Measurements from ENCODE around the gene NGEF. TPM values are rescaled to one million over a fixed set of nuclear protein-coding genes. Genes with fewer than 3 reads are reported as not detected.

The NGEF gene
- total RNA-seq, 2 experiments from 2014 or later: 0.48 to 0.58 TPM

DNA sequence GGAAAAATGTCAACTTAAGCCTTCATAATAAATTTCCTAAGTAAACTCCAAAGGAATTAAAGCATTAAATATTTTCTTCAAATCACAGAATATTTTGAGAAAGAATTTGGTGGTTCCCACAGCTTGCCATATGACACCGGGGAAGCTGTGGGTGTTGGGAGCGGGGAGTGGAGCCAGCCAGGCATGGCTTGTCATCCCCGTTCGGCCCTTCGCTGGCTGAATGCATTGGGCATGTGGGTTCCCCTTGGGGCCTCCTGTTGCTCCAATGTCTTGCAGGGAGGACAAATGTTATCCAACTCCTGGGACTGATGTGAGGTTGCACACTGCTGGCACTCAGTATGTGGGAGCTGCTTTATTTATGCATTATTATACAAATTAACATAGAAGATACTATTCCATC, 18.6 kb downstream of the NGEF start:
- POLR2A ChIA-PET: no interaction called here
- CTCF ChIA-PET: no interaction called here
- Mint-ChIP-seq H3K27ac (no peak overlapping the region), H3K27me3 (peaks cover 8% of the 10 kb centered on the region), H3K36me3 (ENCODE audit: low read depth) (no peaks in the 10 kb centered on the region), H3K9me3 (no peaks in the 10 kb centered on the region), H3K4me3 (no peak overlapping the region), H3K4me1 (no peaks in the 10 kb centered on the region)
- no peak for DNase-seq

DNA sequence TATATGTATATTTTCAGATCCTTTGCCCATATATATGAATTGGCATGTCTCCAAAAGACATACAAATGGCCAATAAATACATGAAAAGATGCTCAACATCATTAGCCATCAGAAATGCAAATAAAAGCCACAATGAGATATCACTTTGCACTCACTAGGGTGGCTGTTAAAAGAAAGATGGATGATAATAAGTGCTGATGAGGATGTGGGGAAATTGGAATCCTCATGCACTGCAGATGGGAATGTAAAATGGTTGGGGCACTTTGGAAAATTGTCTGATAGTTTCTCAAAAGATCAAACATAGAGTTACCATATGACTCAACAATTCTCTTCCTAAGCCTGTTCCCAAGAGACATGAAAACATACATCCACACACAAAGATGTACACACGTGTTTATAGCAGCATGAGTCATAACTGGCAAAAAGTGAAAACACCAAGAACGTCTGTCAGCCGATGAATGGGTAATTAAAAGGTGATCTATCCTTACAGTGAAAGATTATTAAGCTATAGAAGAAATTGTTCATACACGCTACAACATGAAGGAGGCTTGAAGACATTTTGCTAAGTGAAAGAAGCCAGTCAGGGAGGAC, 19.7 kb downstream of the NGEF start:
- Mint-ChIP-seq H3K36me3 (ENCODE audit: low read depth) (no peaks in the 10 kb centered on the region), H3K4me1 (no peaks in the 10 kb centered on the region), H3K27ac (no peak overlapping the region), H3K9me3 (no peaks in the 10 kb centered on the region), H3K4me3 (no peak overlapping the region), H3K27me3 (peaks cover 13% of the 10 kb centered on the region)
- ChIA-PET POLR2A (no interaction called here), CTCF (no interaction called here)
- DNase-seq: no peak

DNA sequence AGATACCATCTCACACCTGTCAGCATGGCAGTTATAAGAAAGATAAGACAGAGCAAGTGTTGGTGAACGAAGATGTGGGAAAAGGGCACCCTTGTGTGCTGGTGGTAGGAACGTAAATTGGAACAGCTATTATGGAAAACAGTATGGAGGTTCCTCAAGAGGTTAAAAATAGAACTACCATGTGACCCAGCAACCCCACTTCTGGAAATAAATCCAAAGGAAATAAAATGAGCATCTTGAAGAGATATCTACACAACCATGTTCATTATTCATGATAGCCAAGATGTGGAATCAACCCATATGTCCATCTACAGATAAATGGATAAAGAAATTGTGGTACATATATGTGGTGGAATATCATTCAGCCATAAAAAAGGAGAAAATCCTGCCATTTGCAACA, 26.9 kb downstream of the NGEF start:
- peaks cover 26% of the 10 kb centered on the region for H3K27me3 Mint-ChIP-seq
- POLR2A ChIA-PET: no interaction called here
- CTCF ChIA-PET: no interaction called here

DNA sequence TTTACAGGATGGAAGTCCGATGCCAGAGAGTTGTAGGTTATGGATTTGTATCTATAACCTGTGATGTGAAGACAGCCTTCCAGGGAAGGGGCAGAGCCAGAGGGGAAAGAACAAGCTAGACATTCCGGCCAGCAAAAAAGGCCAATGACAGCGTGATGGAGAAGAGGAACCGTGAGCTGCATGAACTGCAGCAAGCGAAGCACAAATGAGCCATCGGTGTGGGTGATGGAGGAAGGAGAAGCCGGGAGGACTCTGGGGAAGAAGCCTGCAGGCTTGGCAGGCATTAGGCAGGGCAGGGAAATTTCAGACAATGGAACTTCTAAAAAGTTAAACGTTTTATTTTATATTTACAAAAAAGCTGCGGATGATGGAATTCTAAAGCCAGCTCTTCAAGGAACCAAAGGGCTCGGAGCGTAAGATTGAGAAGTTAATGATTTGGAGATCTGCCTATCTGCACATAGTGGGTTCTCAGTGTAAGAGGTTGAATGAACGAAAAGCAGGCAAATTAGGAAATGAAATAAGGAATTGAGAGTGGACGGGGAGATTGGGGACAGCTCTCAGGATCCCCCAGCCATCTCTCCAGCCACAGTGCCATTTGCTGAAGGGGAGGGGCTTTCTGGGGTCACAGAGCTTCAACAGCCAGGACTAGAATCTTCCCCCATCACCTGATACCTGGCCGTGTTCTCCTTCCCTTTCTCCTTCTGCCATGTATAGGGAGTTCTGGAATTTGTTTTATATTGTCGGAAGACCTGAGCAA, 28.4 kb downstream of the NGEF start:
- Mint-ChIP-seq H3K36me3 (ENCODE audit: low read depth) (no peaks in the 10 kb centered on the region), H3K9me3 (peaks cover 6% of the 10 kb centered on the region), H3K27me3 (peaks cover 24% of the 10 kb centered on the region), H3K4me3 (no peak overlapping the region), H3K27ac (no peak overlapping the region), H3K4me1 (no peaks in the 10 kb centered on the region)
- no peak for DNase-seq
- CTCF ChIA-PET: no interaction called here
- POLR2A ChIA-PET: no interaction called here

More for the DNA sequence above, 26.9 kb downstream of the NGEF start:
- peaks cover 6% of the 10 kb centered on the region for H3K9me3 Mint-ChIP-seq
- no peak overlapping the region for H3K4me3 Mint-ChIP-seq
- H3K27ac Mint-ChIP-seq: no peak overlapping the region
- no peaks in the 10 kb centered on the region for H3K4me1 Mint-ChIP-seq
- H3K36me3 Mint-ChIP-seq (ENCODE audit: low read depth): no peaks in the 10 kb centered on the region
- no peak for DNase-seq

DNA sequence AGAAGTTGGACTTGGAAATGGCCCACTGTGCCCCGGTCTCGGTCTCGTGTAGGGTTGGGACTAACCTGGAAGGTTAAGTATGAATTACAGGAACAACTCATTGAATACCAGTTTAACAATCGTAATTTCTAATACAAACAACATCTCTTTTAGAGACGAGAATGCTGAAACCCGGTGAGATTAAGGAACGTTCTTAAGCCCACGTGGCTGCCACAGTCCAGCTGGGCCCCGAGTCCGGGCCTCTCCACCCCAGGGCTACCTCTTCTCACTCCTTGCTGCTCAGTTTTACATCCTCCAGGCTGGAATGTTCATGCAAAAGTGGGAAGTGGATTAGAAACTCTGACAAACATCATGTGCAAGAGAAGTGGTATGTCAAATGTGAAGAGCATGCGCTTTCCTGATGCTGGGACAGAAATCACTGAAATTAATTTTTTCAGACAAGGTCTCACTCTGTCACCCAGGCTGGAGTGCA, 29.4 kb downstream of the NGEF start:
- Mint-ChIP-seq H3K9me3 (peaks cover 6% of the 10 kb centered on the region), H3K27ac (no peak overlapping the region), H3K4me1 (no peaks in the 10 kb centered on the region), H3K36me3 (ENCODE audit: low read depth) (no peaks in the 10 kb centered on the region), H3K4me3 (no peak overlapping the region), H3K27me3 (peaks cover 19% of the 10 kb centered on the region)
- no peak for DNase-seq
- ChIA-PET CTCF (no interaction called here), POLR2A (no interaction called here)

DNA sequence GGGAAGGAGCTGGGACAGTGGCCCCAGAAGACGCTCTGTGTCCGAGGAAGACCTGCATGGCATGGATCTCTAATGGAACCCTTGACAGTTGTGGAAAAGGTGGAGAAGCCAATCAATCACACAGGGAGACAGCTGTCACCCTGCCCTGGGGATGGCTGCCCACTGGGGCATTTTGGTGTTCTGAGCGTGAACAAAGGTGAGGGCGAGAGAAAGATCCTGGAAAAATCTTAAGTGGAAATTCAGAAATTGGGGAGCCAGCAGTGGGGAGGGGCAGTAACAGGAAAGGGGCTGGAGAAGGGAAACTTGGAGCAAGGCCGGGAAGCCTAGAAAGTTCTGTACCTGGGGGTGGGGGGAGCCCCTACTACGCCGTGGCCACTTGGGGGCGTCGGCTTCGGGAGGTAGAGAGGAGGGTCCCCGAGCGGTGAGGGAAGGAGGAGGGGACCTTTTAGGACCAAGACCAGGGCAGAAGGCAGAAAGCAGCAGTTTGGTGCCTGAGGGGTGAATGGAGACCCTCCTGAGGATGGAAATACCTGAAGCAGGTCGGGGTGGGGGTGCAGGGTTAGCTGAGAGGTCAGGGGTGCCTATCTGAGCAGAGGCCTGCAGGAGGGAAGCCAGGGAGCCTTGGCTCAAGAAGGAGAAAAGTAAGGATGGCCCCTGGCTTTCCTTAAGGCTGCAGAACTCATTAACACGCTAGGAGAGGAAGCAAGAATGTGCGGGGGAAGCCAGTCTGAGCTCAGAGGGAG, 30.0 kb downstream of the NGEF start:
- ChIA-PET CTCF (no interaction called here), POLR2A (no interaction called here)
- Mint-ChIP-seq H3K4me3 (no peak overlapping the region), H3K9me3 (peaks cover 6% of the 10 kb centered on the region), H3K4me1 (no peaks in the 10 kb centered on the region), H3K27me3 (peaks cover 19% of the 10 kb centered on the region), H3K27ac (no peak overlapping the region), H3K36me3 (ENCODE audit: low read depth) (no peaks in the 10 kb centered on the region)
- DNase-seq: no peak

DNA sequence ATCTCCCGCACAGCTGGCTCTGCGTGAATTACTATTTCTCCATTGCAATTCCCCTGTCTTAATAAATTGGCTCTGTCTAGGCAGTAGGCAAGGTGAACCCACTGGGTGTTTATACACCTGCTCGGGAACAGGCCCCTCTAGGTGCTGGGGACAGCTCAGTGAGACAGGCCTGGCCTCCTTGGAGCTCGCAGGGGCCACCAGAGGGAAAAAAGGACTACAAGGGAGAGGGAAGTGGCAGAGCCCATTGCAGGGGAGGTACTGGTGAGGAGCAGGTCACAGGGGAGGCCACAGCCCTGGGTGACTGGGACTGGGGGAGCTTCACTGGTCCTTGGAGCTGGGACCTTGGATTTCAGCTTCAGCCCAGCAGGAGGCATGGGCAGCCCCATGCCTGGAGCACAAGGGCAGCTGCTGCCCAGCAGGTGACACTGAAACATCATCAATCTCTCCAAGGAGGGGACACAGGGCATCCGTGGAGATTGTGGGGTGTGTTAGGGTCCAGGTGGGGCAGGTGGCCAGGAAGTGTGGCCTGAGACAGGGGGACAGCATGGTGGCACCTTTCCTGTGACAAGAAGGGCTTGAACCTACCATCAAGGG, 31.2 kb downstream of the NGEF start:
- CTCF ChIA-PET: interaction anchor here (1.7 kb wide), 1 partner anchor 47 kb away, joined by 5 read pairs; no protein-coding TSS in a partner anchor

DNA sequence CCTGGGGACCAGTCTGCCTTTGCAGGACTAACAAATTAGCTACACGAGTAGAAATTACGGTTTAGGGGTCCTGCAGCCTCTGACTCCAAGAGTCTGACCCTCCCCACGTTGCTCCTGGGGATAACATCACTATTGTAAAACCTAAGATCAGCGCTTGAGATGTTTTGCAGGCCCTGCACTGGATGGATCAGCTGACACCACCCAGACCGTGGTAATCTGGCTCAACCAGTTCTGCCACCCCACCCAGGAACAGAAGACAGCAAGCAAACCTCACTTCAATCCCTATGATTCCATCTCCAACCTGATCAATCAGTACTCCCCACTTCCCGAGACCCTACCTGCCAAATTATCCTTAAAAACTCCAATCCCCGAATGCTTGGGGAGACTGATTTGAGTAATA, 31.7 kb downstream of the NGEF start:
- Mint-ChIP-seq H3K27ac (no peak overlapping the region), H3K27me3 (peaks cover 16% of the 10 kb centered on the region), H3K9me3 (peaks cover 4% of the 10 kb centered on the region), H3K4me3 (no peak overlapping the region), H3K4me1 (no peaks in the 10 kb centered on the region), H3K36me3 (ENCODE audit: low read depth) (no peaks in the 10 kb centered on the region)
- ChIA-PET CTCF (interaction anchor here (1.7 kb wide), 1 partner anchor 48 kb away, joined by 5 read pairs; no protein-coding TSS in a partner anchor), POLR2A (no interaction called here)
- no peak for DNase-seq

More for the DNA sequence above, 31.2 kb downstream of the NGEF start:
- Mint-ChIP-seq H3K36me3 (ENCODE audit: low read depth) (no peaks in the 10 kb centered on the region), H3K4me1 (no peaks in the 10 kb centered on the region), H3K9me3 (peaks cover 6% of the 10 kb centered on the region), H3K27me3 (peaks cover 19% of the 10 kb centered on the region), H3K4me3 (no peak overlapping the region), H3K27ac (no peak overlapping the region)
- DNase-seq: no peak
- POLR2A ChIA-PET: no interaction called here

DNA sequence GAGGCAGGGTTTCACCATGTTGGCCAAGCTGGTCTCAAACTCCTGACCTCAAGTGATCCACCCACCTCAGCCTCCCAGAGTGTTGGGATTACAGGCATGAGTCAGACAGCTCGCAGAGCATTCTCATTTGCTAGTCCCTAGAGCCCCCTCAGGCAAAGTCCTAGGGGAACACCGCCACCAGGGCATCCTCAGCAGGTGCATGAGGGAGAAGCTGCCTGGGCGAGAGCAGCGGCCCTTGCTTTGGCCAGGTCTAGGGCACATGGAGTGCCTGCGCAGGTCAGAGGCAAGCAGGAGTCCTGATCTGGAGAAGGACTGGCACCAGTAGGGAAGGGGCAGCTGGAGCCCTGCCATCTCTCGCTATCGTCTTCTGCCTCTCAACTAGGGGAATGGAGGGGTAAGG, 32.4 kb downstream of the NGEF start:
- Mint-ChIP-seq H3K9me3 (no peaks in the 10 kb centered on the region), H3K36me3 (ENCODE audit: low read depth) (no peaks in the 10 kb centered on the region), H3K4me1 (no peaks in the 10 kb centered on the region), H3K4me3 (no peak overlapping the region), H3K27me3 (peaks cover 11% of the 10 kb centered on the region), H3K27ac (no peak overlapping the region)
- DNase-seq: no peak
- POLR2A ChIA-PET: interaction anchor here (0.7 kb wide), 1 partner anchor 728 kb away, joined by 3 read pairs; no protein-coding TSS in a partner anchor
- CTCF ChIA-PET: interaction anchor here (0.9 to 1.7 kb wide), 2 partner anchors 49 to 117 kb away, joined by 3 to 5 read pairs; no protein-coding TSS in a partner anchor

DNA sequence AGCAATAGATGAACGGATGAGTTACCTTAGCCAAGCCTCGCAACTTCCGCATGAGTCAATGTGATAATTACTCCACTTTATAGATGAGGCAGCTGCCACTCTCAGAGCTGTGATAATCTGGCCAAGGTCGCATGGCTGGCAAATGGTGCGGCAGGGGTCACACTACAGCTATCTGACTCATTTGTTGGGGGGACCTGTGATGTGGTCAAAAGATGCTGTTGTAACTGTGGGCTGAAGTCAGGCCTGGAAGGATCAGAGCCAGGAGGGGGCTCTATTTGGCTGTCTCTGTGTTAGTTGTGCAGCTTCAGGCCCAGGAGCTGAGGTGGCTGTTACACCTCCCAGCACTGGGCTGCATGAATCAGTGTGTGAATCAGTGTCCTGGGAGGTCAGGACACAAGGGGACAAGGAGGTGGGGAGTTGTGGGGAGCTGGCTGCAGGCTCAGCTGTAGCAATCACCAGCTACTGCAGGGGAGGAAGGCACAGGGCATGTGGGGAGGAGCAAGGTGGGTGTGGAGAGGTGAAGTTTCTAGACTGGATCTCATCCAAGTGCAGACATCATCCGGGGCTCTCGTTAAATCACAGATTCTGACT, 33.1 kb downstream of the NGEF start:
- CTCF ChIA-PET: interaction anchor here (0.9 kb wide), 1 partner anchor 118 kb away, joined by 3 read pairs; no protein-coding TSS in a partner anchor
- Mint-ChIP-seq H3K27me3 (peaks cover 11% of the 10 kb centered on the region), H3K27ac (no peak overlapping the region), H3K9me3 (no peaks in the 10 kb centered on the region), H3K4me3 (no peak overlapping the region), H3K4me1 (no peaks in the 10 kb centered on the region), H3K36me3 (ENCODE audit: low read depth) (no peaks in the 10 kb centered on the region)
- POLR2A ChIA-PET: no interaction called here
- peak; percentile 11 for DNase-seq

DNA sequence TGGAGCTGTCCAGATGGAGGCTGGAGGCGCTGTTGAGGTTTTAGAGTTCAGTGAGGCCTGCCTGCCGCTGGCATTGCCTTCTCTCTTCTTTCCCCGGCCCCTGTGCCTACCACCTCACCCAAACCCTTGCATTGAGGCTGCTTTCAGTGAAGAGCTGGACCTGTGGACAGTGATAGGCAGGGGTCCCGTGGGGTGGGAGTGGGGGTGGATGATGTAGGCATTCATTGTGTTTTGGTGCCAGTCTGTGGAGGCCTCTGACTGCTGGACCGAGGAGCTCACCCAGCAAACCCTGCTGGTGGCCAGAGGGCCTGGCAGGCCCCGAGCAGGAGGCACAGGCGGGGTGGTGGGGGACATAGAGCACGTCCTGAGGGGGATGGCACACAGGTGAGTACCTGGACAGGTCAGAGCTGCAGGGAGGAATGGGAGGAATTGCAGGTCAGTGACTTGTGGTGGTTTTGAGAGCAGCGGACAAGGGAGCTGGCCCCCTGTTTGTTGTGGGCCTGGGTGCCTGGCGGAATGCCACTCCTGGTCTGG, 35.6 kb downstream of the NGEF start:
- peaks cover 4% of the 10 kb centered on the region for H3K27me3 Mint-ChIP-seq
- POLR2A ChIA-PET: no interaction called here
- DNase-seq: no peak

DNA sequence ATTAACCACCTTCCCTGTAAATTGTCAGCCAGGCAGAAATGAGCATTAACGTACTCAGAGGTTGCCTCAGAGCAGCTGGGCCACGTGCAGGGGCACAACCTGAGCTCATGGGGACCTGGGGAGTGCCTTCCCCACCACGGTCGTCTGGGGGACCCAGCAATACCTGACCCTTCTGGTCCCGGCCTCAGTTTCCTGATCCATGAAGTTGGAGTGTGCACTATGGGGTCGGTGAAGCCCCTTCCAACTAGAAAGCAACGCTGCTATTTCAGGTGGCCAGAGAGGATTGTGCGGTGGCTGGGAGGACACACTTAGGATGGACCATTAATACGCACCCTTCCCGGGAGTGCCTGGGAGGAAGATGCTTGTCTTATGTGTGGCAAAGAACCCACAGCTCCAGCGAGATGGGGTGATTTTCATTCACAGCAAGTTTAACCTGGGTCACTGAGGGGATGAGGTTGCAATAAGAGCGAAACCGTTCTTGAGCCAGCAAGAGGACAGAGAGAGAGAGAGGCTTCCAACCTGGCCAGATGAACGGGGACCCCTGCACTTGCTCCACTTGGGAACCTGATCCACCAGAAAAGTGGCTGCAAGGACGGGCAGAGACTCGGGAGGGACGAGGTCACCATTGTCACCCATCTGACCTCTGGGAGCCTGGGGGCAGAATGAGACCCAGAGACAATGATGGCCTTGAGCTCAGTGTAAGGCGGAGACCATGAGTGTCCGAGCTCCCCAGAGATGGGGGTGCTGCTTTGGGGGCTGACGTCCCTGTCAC, 36.2 kb downstream of the NGEF start:
- Mint-ChIP-seq H3K27ac (no peak overlapping the region), H3K36me3 (ENCODE audit: low read depth) (no peaks in the 10 kb centered on the region), H3K9me3 (no peaks in the 10 kb centered on the region), H3K4me1 (no peaks in the 10 kb centered on the region), H3K4me3 (no peak overlapping the region), H3K27me3 (peaks cover 4% of the 10 kb centered on the region)
- DNase-seq: peak; percentile 6
- CTCF ChIA-PET: no interaction called here
- POLR2A ChIA-PET: no interaction called here

More for the DNA sequence above, 35.6 kb downstream of the NGEF start:
- no peaks in the 10 kb centered on the region for H3K4me1 Mint-ChIP-seq
- CTCF ChIA-PET: no interaction called here
- H3K4me3 Mint-ChIP-seq: no peak overlapping the region
- H3K36me3 Mint-ChIP-seq (ENCODE audit: low read depth): no peaks in the 10 kb centered on the region
- H3K27ac Mint-ChIP-seq: no peak overlapping the region
- no peaks in the 10 kb centered on the region for H3K9me3 Mint-ChIP-seq

Data from activated CD4-positive, alpha-beta memory T cell treated with anti-CD3 and anti-CD28 coated beads, Interleukin-2, amount 10 ng/mL, durations not matched to agents 7 days and 5 days (primary cell).